T-helper 1 cell treated with Interleukin-12 subunit alpha and Interleukin-12 subunit beta and Interleukin-4 antibody, amounts not matched to agents 30 μg/mL and 1 μg/mL, for 36 hours (primary cell): ENCODE data around the gene MPC2.
"Not testable (repeated sequence)": the region's sequence is repeated elsewhere in the genome, so short reads cannot be mapped to it uniquely, and the experiment has no call there.

ENCODE experiments used
- H3K27ac Mint-ChIP-seq: one replicate; pipeline ENCODE4 v1.8.0; 2021; ENCODE audit warnings: mild to moderate bottlenecking, mixed read lengths
- H3K27me3 Mint-ChIP-seq: one replicate; pipeline ENCODE4 v1.8.0; 2021; ENCODE audit warnings: low read depth, mixed read lengths
- H3K36me3 Mint-ChIP-seq: one replicate; pipeline ENCODE4 v1.8.0; 2021; ENCODE audit warnings: low read depth, mixed read lengths
- H3K4me1 Mint-ChIP-seq: one replicate; pipeline ENCODE4 v1.8.0; 2021; ENCODE audit warnings: low read depth, mixed read lengths
- H3K4me3 Mint-ChIP-seq: one replicate; pipeline ENCODE4 v1.8.0; 2021; ENCODE audit warnings: mild to moderate bottlenecking, moderate library complexity, mixed read lengths
- H3K9me3 Mint-ChIP-seq: one replicate; pipeline ENCODE4 v1.8.0; 2021; ENCODE audit warnings: mixed read lengths

Gene MPC2

DNA sequence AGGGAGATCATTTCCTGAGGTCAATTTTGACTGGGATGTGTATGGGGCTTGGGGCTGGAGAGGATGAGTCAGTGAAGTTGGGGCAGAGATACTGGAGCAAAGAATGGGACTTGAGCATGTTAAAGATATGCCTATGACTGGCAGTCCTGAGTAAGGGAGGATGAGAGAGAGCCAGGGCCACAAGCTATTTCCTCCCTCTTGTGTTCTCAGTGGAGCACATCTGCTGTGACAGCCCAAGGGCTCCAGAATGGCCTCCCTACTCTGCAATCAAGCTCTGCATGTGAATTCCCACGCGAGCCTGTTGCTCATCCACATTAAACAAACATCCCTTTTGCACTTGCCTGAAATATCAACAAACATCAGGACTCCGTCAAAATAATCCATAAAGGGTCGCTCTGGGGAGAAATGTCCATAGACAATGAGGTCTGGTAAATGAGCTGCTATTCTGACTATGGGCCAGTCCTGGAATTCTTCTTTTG, 32.2 kb downstream of the MPC2 start:
- H3K27me3 Mint-ChIP-seq, result peaks cover 5% of the 10 kb centered on the region
- H3K4me1 Mint-ChIP-seq, result no peaks in the 10 kb centered on the region
- no peak overlapping the region for H3K4me3 Mint-ChIP-seq
- no peaks in the 10 kb centered on the region for H3K36me3 Mint-ChIP-seq
- no peak overlapping the region for H3K27ac Mint-ChIP-seq
- H3K9me3 Mint-ChIP-seq, result no peaks in the 10 kb centered on the region

DNA sequence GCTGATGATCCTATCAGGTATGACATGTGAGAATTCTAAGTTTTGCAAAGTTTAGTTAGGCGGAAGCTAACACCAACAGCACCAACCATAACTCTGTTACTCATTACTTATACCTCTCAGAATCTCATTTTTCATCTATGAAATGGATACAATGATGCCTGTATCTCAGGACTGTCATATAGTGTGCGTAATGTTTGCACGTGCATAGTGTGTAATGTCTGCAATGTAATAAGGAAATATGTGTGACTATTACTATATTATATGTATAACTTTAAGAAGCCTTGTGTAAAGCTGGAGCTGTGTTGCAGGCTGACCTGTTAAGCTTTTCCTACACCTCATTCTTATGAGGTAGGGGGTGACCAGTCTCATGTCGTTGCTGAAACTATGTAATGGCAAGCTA, 36.0 kb downstream of the MPC2 start:
- Mint-ChIP-seq H3K9me3 (no peaks in the 10 kb centered on the region), H3K4me1 (no peaks in the 10 kb centered on the region), H3K27ac (no peak overlapping the region), H3K4me3 (no peak overlapping the region), H3K36me3 (no peaks in the 10 kb centered on the region), H3K27me3 (no peaks in the 10 kb centered on the region)

DNA sequence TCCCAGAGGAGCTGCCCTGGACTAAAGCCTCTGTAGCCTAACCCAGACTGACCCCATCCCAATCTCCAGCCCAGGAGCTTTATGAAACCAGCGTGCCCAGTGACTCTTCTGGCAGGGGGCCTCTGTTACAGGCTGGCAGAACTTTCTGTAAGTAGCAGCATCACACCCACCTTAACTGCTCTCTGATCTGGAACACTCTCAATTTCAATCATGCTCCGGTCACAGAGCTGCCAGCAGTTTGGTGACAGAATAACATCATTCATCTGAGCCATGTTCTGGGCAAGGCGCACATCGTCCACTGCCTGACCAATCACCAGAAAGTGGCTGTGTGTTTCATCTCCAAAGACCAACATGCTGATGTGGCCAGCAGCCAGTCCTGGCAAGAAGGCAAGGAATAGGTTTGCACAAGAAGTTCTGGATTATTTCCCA, 37.6 kb downstream of the MPC2 start:
- Mint-ChIP-seq H3K27me3 (no peaks in the 10 kb centered on the region), H3K9me3 (no peaks in the 10 kb centered on the region), H3K4me3 (no peak overlapping the region), H3K4me1 (no peaks in the 10 kb centered on the region), H3K27ac (no peak overlapping the region), H3K36me3 (no peaks in the 10 kb centered on the region)

DNA sequence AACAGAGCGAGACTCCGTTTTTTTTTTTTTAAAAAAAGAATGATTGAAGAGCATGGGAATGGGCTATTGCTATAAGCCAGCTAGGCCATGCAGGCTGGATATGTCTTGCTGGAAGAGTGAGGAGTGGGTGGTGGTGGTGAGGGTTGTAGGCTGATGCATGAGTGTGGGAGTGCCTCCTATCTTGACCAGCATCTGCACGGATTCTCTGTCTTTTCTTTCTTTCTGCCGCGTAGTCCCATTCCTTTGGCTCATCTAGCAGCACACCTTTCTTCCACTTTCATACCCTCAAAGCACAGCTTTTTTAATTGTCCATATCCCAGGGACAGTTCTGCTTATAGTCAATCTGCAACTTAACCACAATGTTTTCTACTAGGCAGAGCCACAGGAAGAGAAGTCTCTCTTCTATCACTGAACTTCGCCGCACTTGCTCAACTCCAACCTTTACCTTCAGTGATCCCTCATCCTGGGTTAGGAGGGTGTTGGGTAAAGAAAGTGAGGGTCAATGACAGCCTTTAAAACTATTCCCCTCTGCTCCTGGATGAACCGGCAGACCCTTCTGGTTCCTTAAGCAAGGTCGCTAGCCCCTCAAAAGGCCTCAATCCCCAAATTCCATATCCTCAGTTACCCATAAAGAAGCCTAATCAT, 38.2 kb downstream of the MPC2 start:
- H3K4me1 Mint-ChIP-seq, result no peaks in the 10 kb centered on the region
- no peaks in the 10 kb centered on the region for H3K9me3 Mint-ChIP-seq
- H3K27me3 Mint-ChIP-seq, result no peaks in the 10 kb centered on the region
- no peak overlapping the region for H3K4me3 Mint-ChIP-seq
- H3K27ac Mint-ChIP-seq, result no peak overlapping the region
- no peaks in the 10 kb centered on the region for H3K36me3 Mint-ChIP-seq

DNA sequence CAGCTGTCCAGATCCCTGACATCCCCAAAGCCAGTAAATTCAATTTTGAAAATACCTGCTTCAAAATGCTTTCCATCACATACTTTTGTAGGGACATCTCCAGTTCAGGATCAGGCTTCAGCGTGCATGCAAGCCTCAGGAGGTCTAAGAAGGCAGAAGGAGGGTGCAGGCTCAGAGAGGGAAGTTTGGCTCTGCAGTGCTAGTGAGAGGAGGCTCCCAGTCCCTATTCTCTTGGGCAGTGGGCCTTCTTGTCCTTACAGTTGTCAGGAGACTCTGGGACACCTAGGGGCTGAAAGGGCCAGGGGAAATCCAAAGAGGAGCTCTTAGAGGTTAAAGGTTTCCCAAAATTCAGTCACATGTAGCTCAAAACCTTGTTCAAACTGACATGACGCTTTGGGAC, 43.1 kb downstream of the MPC2 start:
- Mint-ChIP-seq H3K9me3 (no peaks in the 10 kb centered on the region), H3K4me1 (no peaks in the 10 kb centered on the region), H3K36me3 (no peaks in the 10 kb centered on the region), H3K27me3 (no peaks in the 10 kb centered on the region), H3K27ac (no peak overlapping the region), H3K4me3 (no peak overlapping the region)

DNA sequence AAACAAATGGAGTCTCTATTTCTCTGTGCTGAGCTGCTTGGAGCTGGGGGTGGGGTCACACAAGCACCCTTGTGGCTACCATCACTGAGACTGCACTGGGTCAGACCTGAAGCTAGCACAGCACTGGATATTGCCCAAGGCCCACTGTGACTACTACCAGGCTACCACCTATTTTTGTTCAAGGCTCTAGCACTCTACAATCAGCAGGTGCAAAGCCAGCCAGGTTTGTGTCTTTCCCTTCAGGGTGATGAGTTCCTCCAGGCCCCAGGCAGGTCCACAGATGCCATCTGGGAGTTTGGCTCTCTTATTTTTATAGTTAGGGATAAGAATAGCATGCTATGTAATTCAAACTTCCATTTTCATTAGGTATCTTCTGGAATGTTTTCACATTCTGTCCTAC, 46.5 kb downstream of the MPC2 start:
- Mint-ChIP-seq H3K4me3 (no peak overlapping the region), H3K27me3 (no peaks in the 10 kb centered on the region), H3K36me3 (no peaks in the 10 kb centered on the region), H3K9me3 (peaks cover 14% of the 10 kb centered on the region), H3K27ac (no peak overlapping the region), H3K4me1 (no peaks in the 10 kb centered on the region)

DNA sequence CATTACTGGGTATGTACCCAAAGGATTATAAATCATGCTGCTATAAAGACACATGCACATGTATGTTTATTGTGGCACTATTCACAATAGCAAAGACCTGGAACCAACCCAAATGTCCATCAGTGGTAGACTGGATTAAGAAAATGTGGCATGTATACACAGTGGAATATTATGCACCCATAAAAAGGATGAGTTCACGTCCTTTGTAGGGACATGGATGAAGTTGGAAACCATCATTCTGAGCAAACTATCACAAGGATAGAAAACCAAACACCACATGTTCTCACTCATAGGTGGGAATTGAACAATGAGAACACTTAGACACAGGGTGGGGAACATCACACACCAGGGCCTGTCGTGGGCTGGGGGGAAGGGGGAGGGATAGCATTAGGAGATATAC, 49.7 kb downstream of the MPC2 start:
- H3K4me1 Mint-ChIP-seq, H3K4me3 Mint-ChIP-seq, H3K27me3 Mint-ChIP-seq, H3K36me3 Mint-ChIP-seq, H3K27ac Mint-ChIP-seq: not testable (repeated sequence)
- H3K9me3 Mint-ChIP-seq, result peaks cover 19% of the 10 kb centered on the region

DNA sequence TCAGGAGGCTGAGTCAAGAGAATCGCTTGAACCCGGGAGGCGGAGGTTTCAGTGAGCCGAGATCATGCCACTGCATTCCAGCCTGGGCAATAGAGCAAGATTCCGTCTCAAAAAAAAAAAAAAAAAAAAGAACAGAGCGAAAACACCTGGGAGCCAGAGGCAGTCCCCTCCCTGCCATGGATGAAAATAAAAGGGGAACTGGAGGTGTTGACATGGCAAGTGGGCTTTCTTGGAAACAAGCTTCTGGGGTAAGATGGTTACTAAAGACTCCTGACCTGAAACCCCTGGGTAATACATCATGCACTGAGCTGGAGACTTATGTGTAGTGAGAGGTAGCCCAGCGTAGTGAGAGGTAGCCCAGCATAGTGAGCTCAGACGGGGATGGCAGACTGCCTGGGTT, 54.5 kb downstream of the MPC2 start:
- Mint-ChIP-seq H3K27me3 (peaks cover 5% of the 10 kb centered on the region), H3K36me3 (no peaks in the 10 kb centered on the region), H3K27ac (no peak overlapping the region), H3K4me3 (no peak overlapping the region), H3K9me3 (peaks cover 14% of the 10 kb centered on the region), H3K4me1 (no peaks in the 10 kb centered on the region)

DNA sequence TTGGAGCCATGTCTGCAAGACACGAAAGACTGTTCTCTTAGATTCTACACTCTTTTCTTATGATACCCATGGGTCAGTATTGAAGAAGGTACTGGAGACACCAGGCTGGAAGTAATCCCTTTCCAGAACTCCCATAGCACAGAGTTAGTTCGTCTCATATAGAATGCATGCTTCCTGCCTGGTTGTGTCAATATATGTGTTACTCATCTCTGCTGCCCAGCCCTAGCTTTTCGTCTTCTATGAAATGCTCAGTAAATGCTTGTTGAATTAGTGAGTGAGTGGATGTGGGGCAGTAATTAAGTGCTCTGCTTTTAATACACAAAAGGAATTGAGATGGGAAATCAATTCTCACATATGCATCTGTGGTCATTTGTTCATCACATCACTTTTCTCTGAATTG, 55.1 kb downstream of the MPC2 start:
- no peak overlapping the region for H3K27ac Mint-ChIP-seq
- H3K36me3 Mint-ChIP-seq, result no peaks in the 10 kb centered on the region
- peaks cover 14% of the 10 kb centered on the region for H3K9me3 Mint-ChIP-seq
- no peaks in the 10 kb centered on the region for H3K4me1 Mint-ChIP-seq
- H3K4me3 Mint-ChIP-seq, result no peak overlapping the region
- peaks cover 5% of the 10 kb centered on the region for H3K27me3 Mint-ChIP-seq

DNA sequence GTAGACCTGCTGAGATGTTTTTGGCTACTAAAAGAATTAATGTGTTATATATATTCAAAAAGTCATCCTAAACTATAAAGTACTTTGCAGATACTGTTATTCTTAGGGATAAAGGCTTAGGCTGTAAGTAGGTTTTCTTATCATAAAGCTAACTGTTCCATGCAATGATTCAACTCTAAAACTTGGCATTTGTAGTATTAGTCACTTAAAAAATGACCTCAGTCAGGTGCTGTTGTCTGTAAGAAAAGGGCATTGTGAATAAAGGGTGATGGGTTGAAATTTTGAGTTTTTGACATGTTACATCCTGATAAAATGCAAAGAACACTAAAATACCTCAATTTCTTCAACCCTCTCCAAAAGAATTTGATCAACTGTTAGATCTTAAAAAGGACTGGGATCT, 55.8 kb downstream of the MPC2 start:
- Mint-ChIP-seq H3K27ac (no peak overlapping the region), H3K36me3 (no peaks in the 10 kb centered on the region), H3K27me3 (peaks cover 5% of the 10 kb centered on the region), H3K4me1 (no peaks in the 10 kb centered on the region), H3K4me3 (no peak overlapping the region), H3K9me3 (peaks cover 8% of the 10 kb centered on the region)

DNA sequence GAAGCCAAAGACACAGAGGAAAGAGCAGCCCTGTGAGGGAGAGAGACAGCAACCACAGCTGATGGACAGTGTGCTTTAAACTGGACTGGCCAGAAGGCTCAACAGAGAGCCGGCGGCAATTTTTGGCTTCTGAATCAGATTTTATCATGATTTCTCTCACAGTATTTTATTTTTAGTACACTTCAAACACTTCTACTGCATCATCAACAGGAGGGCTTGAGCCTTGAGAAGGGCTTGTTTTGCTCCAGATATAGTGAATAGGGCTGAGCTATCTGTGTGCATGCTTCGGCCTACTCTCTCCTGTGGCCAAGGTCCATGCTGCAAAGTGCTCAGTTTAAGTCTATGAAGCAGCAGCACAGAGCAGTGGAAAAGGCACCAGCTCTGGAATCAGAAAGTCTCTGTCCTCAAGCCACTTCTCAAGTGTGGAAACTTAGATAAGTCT, 56.3 kb downstream of the MPC2 start:
- Mint-ChIP-seq H3K4me1 (no peaks in the 10 kb centered on the region), H3K36me3 (no peaks in the 10 kb centered on the region), H3K4me3 (no peak overlapping the region), H3K27ac (no peak overlapping the region), H3K9me3 (peaks cover 6% of the 10 kb centered on the region), H3K27me3 (peaks cover 5% of the 10 kb centered on the region)

DNA sequence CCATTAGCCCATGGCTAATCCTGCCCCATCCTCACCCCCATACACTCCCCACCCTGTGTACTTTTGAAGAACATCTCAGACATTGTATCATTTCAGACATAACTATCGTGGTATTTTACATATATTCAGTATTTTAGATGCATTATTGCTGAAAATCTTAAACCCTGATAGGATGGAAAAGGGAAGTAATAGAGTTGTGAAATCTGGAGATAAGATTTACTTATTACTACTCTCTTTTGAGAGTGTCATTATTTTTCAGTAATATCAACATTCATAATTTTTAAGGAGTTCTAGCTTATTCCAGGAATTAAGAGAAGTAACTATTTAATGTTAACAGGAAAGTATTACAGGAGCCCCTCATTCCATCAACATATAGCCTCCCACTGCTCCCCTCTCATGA, 57.4 kb downstream of the MPC2 start:
- no peaks in the 10 kb centered on the region for H3K36me3 Mint-ChIP-seq
- no peak overlapping the region for H3K4me3 Mint-ChIP-seq
- H3K9me3 Mint-ChIP-seq, result no peaks in the 10 kb centered on the region
- H3K4me1 Mint-ChIP-seq, result no peaks in the 10 kb centered on the region
- no peaks in the 10 kb centered on the region for H3K27me3 Mint-ChIP-seq
- H3K27ac Mint-ChIP-seq, result no peak overlapping the region

DNA sequence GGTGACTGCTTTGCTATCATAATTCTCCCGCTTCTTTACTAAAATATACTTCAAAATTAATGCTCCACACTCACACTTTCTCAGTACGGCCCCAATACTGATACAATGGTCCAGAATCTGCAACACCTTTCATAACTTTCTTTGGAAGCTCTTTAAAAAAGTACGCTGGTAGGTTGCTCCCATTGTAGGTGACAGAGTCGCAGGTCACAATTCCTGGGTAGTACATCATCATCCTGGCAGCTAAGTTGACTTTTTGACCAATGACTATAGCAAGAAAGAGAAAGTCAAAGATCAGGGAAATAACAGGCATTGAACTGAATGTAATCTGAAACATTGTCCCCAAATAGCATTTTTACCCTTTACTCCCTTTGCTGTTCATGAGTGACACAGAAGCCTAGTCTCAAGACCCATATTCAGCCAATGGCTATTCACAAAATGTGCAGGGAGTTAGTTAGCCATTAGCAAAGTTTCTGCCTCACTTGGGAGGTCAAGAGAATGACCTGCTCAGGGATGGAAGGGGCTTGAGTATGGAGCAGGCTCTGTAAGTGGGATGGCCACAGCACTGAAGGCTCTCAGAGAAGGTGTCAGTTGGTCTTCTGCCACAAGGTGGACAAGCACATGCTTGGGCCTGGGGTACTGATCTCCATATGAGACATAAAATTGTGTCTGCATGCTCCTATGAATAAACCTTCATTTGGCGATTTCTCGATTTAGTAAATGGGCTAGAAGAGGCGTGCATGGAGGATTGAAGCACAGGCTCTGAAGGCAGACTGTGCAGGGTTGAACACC, 58.3 kb downstream of the MPC2 start:
- no peak overlapping the region for H3K27ac Mint-ChIP-seq
- no peaks in the 10 kb centered on the region for H3K36me3 Mint-ChIP-seq
- H3K4me3 Mint-ChIP-seq, result no peak overlapping the region
- H3K27me3 Mint-ChIP-seq, result no peaks in the 10 kb centered on the region
- no peaks in the 10 kb centered on the region for H3K4me1 Mint-ChIP-seq
- no peaks in the 10 kb centered on the region for H3K9me3 Mint-ChIP-seq

DNA sequence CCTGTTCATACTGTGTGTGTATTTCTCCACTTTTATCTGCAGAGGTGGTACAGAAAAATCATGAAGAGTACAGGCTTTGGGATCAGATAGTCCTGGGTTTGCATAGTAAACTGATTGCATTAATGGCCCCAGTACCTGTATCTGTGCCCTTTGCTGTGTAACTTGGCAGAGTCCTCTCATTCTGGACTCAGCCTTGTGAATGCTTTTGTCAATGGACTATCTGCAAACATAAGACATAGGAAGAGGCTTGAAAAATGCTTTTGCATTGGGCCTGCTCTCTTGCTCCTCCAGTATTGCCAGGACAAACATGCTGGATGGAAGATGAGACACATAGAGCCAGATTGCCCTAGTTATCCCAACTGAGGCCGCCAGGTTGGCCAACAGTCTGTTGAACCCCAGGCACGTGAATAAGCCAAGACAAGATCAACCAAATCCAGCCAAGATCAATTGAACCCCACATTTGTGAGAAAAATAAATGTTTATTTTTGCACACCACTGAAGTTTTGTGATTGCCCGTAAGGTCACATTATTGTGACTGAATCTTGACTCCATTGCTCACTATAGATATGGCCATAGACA, 60.2 kb downstream of the MPC2 start:
- Mint-ChIP-seq H3K9me3 (no peaks in the 10 kb centered on the region), H3K27me3 (no peaks in the 10 kb centered on the region)

DNA sequence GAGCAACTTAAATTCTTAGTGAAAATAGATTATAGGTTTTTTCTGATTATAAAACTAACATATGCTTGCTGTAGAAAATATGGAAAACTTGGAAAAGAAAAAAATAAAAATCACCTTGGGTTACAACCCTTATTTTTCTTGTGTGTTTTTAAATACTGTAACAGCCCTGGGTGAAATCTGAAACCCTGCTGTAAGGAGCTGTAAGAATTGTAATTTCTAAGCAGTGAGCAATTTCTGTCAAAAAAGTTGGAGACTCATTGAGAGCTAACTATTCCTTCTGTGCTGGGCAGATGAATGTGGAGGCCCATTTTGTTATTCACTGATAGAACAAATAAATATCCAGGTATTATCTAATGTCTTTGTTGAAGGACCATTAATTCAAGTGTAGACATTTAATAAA, 65.5 kb downstream of the MPC2 start:
- peaks cover 5% of the 10 kb centered on the region for H3K27me3 Mint-ChIP-seq
- H3K9me3 Mint-ChIP-seq, result no peaks in the 10 kb centered on the region
- H3K4me3 Mint-ChIP-seq, result no peak overlapping the region
- H3K27ac Mint-ChIP-seq, result no peak overlapping the region
- no peaks in the 10 kb centered on the region for H3K4me1 Mint-ChIP-seq
- no peaks in the 10 kb centered on the region for H3K36me3 Mint-ChIP-seq

More for the DNA sequence above, 60.2 kb downstream of the MPC2 start:
- Mint-ChIP-seq H3K4me3 (no peak overlapping the region), H3K4me1 (no peaks in the 10 kb centered on the region), H3K36me3 (no peaks in the 10 kb centered on the region), H3K27ac (no peak overlapping the region)
